HepG2 (cell line): ENCODE measurements around the gene MBIP. TPM values are rescaled to one million over a fixed set of nuclear protein-coding genes. Genes with fewer than 3 reads are reported as not detected.

ENCODE experiments used
- ATF4 ChIP-seq, 2 experiments: fragments of 450-650 bp in 1 of 2; sonication (generic) in 1 of 2; formaldehyde crosslinking; IDR thresholded peaks; 2 replicates each; pipeline versions ENCODE4 v1.5.0 to v1.8.0; 2020 to 2022; ENCODE audit warnings: mild to moderate bottlenecking in 1 of 2, missing genetic modification reagents in 1 of 2
- GMEB1 ChIP-seq: sonication (generic); formaldehyde crosslinking; IDR thresholded peaks from 2 replicates; pipeline ENCODE4 v1.5.1; 2020; ENCODE audit warnings: missing genetic modification reagents, mild to moderate bottlenecking, borderline replicate concordance
- GTF2F1 ChIP-seq: fragments of 150-350 bp; IDR thresholded peaks from 2 replicates; pipeline ENCODE4 v1.6.1; 2014; ENCODE audit warnings: low read length
- NFKBIZ ChIP-seq: IDR thresholded peaks from 2 replicates; pipeline ENCODE4 v1.6.1; 2018; ENCODE audit warnings: missing genetic modification reagents, missing compliant biosample characterization
- NKX3-1 ChIP-seq: sonication (generic); formaldehyde crosslinking; IDR thresholded peaks from 2 replicates; pipeline ENCODE4 v1.5.0; 2020; ENCODE audit warnings: missing genetic modification reagents
- NR3C1 ChIP-seq: sonication (generic); formaldehyde crosslinking; IDR thresholded peaks from 2 replicates; pipeline ENCODE4 v1.4.0; 2020; ENCODE audit warnings: missing genetic modification reagents
- RARG ChIP-seq: sonication (generic); formaldehyde crosslinking; IDR thresholded peaks from 2 replicates; pipeline ENCODE4 v1.4.0; 2020; ENCODE audit warnings: low read depth, mild to moderate bottlenecking, missing genetic modification reagents
- RBAK ChIP-seq: sonication (generic); formaldehyde crosslinking; IDR thresholded peaks from 2 replicates; pipeline ENCODE4 v1.5.1; 2020; ENCODE audit warnings: mild to moderate bottlenecking, missing genetic modification reagents
- SMAD1 ChIP-seq: sonication (generic); formaldehyde crosslinking; IDR thresholded peaks from 2 replicates; pipeline ENCODE4 v1.4.0; 2020; ENCODE audit warnings: missing genetic modification reagents, low read depth, mild to moderate bottlenecking, borderline replicate concordance
- SYNCRIP ChIP-seq: fragments of 200-400 bp; formaldehyde crosslinking; IDR thresholded peaks from 2 replicates; pipeline ENCODE4 v1.6.1; 2018; ENCODE audit warnings: mild to moderate bottlenecking, low read depth, low read length; ENCODE audit not compliant: insufficient read depth
- TOE1 ChIP-seq: sonication (generic); formaldehyde crosslinking; IDR thresholded peaks from 2 replicates; pipeline ENCODE4 v1.4.0; 2020; ENCODE audit warnings: mild to moderate bottlenecking, missing genetic modification reagents
- ZIK1 ChIP-seq: sonication (generic); formaldehyde crosslinking; IDR thresholded peaks from 2 replicates; pipeline ENCODE4 v1.5.0; 2020; ENCODE audit warnings: mild to moderate bottlenecking, low read depth, missing genetic modification reagents, borderline replicate concordance
- ZKSCAN8 ChIP-seq: IDR thresholded peaks from 2 replicates; pipeline ENCODE4 v1.6.1; 2016; ENCODE audit warnings: borderline replicate concordance, missing genetic modification reagents, missing compliant biosample characterization
- ZNF207 ChIP-seq: fragments of 450-650 bp; IDR thresholded peaks from 2 replicates; pipeline ENCODE4 v1.6.1; 2016; ENCODE audit warnings: antibody characterized with exemption, borderline replicate concordance
- ZNF230 ChIP-seq: sonication (generic); formaldehyde crosslinking; IDR thresholded peaks from 2 replicates; pipeline ENCODE4 v1.4.0; 2020; ENCODE audit warnings: mild to moderate bottlenecking, missing genetic modification reagents
- ZNF468 ChIP-seq: sonication (generic); formaldehyde crosslinking; IDR thresholded peaks from 2 replicates; pipeline ENCODE4 v1.8.0; 2022; ENCODE audit warnings: mild to moderate bottlenecking, moderate library complexity, missing genetic modification reagents
- ZNF839 ChIP-seq: sonication (generic); formaldehyde crosslinking; IDR thresholded peaks from 2 replicates; pipeline ENCODE4 v1.4.0; 2020; ENCODE audit warnings: missing genetic modification reagents, mild to moderate bottlenecking, borderline replicate concordance
- ZSCAN20 ChIP-seq: sonication (generic); formaldehyde crosslinking; IDR thresholded peaks from 2 replicates; pipeline ENCODE4 v1.4.0; 2020; ENCODE audit warnings: missing genetic modification reagents, mild to moderate bottlenecking, borderline replicate concordance
- polyA plus RNA-seq, 8 experiments: library from polyadenylated mRNA; depleted of rRNA in 3 of 8; stranded (reverse) in 7 of 8; unstranded in 1 of 8; fragments of >200 nt; fragmentation: Illumina TruSeq in 4 of 8; extraction: Trizol in 4 of 8; gene quantifications; 2 replicates each; pipeline versions ENCODE4 v1.2.1 to v1.2.3, GENCODE V29; 2011 to 2016; ENCODE audit warnings: low read depth in 4 of 8, missing spikeins in 1 of 8, mixed read lengths in 1 of 8; ENCODE audit not compliant: insufficient read depth in 1 of 8
- total RNA-seq, 5 experiments: library from RNA; depleted of rRNA; stranded (reverse); fragments of >200 nt; fragmentation: Illumina TruSeq; extraction: Trizol; gene quantifications; 2 replicates each; pipeline ENCODE4 v1.2.3, GENCODE V29; 2016; ENCODE audit warnings: low read depth in 1 of 5
- TF ChIP-seq, protein P1 (sequence below): IDR thresholded peaks from 2 replicates; pipeline ENCODE4 v1.6.1; 2018; ENCODE audit warnings: missing genetic modification reagents, mild to moderate bottlenecking, missing compliant biosample characterization
- TF ChIP-seq, protein P2 (sequence below): sonication (generic); formaldehyde crosslinking; conservative IDR thresholded peaks from 2 replicates; pipeline ENCODE4 v1.4.0; 2020; ENCODE audit warnings: missing genetic modification reagents
- TF ChIP-seq, protein P3 (sequence below), 2 experiments: IDR thresholded peaks; 2 replicates each; pipeline ENCODE4 v1.6.1; 2011 to 2012; ENCODE audit warnings: low read length in 2 of 2, borderline replicate concordance in 1 of 2, low read depth in 1 of 2, mild to moderate bottlenecking in 1 of 2, moderate library complexity in 1 of 2

MBIP gene
- total and polyA plus RNA-seq, 2 of the 13 experiments (the other 11 are each of a cell fraction or from before 2014, with no cell fraction given) = 48.1 to 48.6 TPM

DNA sequence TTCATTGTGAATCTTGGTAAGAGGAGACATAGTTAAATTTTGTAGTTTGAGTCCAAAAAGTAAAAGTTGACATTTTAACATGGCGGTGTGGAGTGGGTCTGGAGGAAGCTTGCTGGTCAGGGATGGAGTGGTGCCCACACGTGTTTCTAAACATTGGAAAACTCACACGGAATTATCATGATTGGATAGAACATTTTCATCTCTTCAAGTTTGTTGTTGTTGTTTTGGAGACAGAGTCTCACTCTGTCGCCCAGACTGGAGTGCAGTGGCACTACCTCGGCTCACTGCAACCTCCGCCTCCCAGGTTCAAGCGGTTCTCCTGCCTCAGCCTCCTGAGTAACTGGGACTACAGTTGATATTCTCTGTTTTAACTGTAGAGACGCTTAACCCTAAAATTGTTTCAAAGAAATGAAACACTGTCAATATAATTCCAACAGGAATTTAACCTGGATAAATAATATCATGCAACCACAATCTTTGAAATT is 502 bp upstream of the MBIP start (continued):
- TF ChIP-seq ZSCAN20 = 0 out of 2 replicates have a peak, but pooled peaks have one; percentile 68
- TF ChIP-seq, protein P1, sequence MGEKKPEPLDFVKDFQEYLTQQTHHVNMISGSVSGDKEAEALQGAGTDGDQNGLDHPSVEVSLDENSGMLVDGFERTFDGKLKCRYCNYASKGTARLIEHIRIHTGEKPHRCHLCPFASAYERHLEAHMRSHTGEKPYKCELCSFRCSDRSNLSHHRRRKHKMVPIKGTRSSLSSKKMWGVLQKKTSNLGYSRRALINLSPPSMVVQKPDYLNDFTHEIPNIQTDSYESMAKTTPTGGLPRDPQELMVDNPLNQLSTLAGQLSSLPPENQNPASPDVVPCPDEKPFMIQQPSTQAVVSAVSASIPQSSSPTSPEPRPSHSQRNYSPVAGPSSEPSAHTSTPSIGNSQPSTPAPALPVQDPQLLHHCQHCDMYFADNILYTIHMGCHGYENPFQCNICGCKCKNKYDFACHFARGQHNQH (CRISPR knock-in tag) = no peak
- TF ChIP-seq ZNF839 (CRISPR knock-in tag) = no peak; the same call in 1 of the 2 replicates
- no peak for TF ChIP-seq RBAK (CRISPR knock-in tag)
- TF ChIP-seq NKX3-1 (CRISPR knock-in tag) = no peak
- TF ChIP-seq TOE1 (CRISPR knock-in tag) = no peak
- no peak for TF ChIP-seq NFKBIZ
- no peak for TF ChIP-seq SMAD1 (CRISPR knock-in tag)
- TF ChIP-seq, protein P2, sequence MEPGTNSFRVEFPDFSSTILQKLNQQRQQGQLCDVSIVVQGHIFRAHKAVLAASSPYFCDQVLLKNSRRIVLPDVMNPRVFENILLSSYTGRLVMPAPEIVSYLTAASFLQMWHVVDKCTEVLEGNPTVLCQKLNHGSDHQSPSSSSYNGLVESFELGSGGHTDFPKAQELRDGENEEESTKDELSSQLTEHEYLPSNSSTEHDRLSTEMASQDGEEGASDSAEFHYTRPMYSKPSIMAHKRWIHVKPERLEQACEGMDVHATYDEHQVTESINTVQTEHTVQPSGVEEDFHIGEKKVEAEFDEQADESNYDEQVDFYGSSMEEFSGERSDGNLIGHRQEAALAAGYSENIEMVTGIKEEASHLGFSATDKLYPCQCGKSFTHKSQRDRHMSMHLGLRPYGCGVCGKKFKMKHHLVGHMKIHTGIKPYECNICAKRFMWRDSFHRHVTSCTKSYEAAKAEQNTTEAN (CRISPR knock-in tag) = 0 out of 2 replicates have a peak, but pooled peaks have one; percentile 41
- TF ChIP-seq ZKSCAN8 (CRISPR knock-in tag) = no peak
- no peak for TF ChIP-seq ZIK1 (CRISPR knock-in tag)
- TF ChIP-seq, protein P3, sequence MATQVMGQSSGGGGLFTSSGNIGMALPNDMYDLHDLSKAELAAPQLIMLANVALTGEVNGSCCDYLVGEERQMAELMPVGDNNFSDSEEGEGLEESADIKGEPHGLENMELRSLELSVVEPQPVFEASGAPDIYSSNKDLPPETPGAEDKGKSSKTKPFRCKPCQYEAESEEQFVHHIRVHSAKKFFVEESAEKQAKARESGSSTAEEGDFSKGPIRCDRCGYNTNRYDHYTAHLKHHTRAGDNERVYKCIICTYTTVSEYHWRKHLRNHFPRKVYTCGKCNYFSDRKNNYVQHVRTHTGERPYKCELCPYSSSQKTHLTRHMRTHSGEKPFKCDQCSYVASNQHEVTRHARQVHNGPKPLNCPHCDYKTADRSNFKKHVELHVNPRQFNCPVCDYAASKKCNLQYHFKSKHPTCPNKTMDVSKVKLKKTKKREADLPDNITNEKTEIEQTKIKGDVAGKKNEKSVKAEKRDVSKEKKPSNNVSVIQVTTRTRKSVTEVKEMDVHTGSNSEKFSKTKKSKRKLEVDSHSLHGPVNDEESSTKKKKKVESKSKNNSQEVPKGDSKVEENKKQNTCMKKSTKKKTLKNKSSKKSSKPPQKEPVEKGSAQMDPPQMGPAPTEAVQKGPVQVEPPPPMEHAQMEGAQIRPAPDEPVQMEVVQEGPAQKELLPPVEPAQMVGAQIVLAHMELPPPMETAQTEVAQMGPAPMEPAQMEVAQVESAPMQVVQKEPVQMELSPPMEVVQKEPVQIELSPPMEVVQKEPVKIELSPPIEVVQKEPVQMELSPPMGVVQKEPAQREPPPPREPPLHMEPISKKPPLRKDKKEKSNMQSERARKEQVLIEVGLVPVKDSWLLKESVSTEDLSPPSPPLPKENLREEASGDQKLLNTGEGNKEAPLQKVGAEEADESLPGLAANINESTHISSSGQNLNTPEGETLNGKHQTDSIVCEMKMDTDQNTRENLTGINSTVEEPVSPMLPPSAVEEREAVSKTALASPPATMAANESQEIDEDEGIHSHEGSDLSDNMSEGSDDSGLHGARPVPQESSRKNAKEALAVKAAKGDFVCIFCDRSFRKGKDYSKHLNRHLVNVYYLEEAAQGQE (IDR thresholded peaks at IDR 0.05; ENCODE audit: borderline replicate concordance in 1 of 2, low read depth in 1 of 2, low read length in 2 of 2) = no peak; a peak in 1 of 4 replicates
- TF ChIP-seq ZNF207 = no peak
- no peak for TF ChIP-seq NR3C1 (CRISPR knock-in tag)
- no peak for TF ChIP-seq GMEB1 (CRISPR knock-in tag)
- no peak for TF ChIP-seq ATF4 (CRISPR knock-in tag; IDR thresholded peaks at IDR 0.05)
- no peak for TF ChIP-seq SYNCRIP
- 0 out of 2 replicates have a peak, but pooled peaks have one; percentile 82 for TF ChIP-seq RARG (CRISPR knock-in tag)
- no peak; the same call in 1 of the 2 replicates for TF ChIP-seq ZNF230
- no peak for TF ChIP-seq GTF2F1
- peak; percentile 28; the same call in 1 of the 2 replicates for TF ChIP-seq ZNF468
